Transverse colon (tissue), 4 donors: Measurements from ENCODE around the gene LRRC75A.

Experiments
- POLR2AphosphoS5 ChIP-seq, 3 donors: sonication (generic); formaldehyde crosslinking; IDR thresholded peaks; one replicate each; pipeline ENCODE4 v1.6.1; 2016; ENCODE audit warnings: antibody characterized with exemption in 3 of 3
- TF ChIP-seq, protein P1 (sequence below), 5 experiments: fragments of 200-600 bp in 3 of 5; fragments of 450-650 bp in 2 of 5; sonication (generic) in 3 of 5; IDR thresholded peaks; 1 replicate in 2 of 5; 2 replicates in 3 of 5; pipeline ENCODE4 v1.5.1; 2016 to 2017; ENCODE audit warnings: antibody characterized with exemption in 5 of 5, inconsistent platforms in 3 of 5, mild to moderate bottlenecking in 2 of 5, moderate library complexity in 1 of 5

- no peak for TF ChIP-seq POLR2AphosphoS5 (IDR thresholded peaks at IDR 0.05)
- TF ChIP-seq, protein P1, sequence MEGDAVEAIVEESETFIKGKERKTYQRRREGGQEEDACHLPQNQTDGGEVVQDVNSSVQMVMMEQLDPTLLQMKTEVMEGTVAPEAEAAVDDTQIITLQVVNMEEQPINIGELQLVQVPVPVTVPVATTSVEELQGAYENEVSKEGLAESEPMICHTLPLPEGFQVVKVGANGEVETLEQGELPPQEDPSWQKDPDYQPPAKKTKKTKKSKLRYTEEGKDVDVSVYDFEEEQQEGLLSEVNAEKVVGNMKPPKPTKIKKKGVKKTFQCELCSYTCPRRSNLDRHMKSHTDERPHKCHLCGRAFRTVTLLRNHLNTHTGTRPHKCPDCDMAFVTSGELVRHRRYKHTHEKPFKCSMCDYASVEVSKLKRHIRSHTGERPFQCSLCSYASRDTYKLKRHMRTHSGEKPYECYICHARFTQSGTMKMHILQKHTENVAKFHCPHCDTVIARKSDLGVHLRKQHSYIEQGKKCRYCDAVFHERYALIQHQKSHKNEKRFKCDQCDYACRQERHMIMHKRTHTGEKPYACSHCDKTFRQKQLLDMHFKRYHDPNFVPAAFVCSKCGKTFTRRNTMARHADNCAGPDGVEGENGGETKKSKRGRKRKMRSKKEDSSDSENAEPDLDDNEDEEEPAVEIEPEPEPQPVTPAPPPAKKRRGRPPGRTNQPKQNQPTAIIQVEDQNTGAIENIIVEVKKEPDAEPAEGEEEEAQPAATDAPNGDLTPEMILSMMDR (IDR thresholded peaks at IDR 0.05): no peak
These were observed 23.5 kb downstream of the LRRC75A start for GRCh38 chr17:16468428-16468992.
